Mesendoderm (in vitro differentiated cells): ENCODE measurements around the gene ASB4.

ENCODE experiments used
- DNase-seq: peaks from one replicate; pipeline ENCODE4 v3.0.0; 2013
- H2AK5ac ChIP-seq: 2 replicates; pipeline ENCODE4 v1.6.1; 2013; ENCODE audit warnings: low read length, inconsistent platforms
- H2BK120ac ChIP-seq: 2 replicates; pipeline ENCODE4 v1.6.1; 2013; ENCODE audit warnings: low read depth, mild to moderate bottlenecking, low read length, moderate library complexity, mixed read lengths
- H2BK15ac ChIP-seq: replicated peaks from 2 replicates; pipeline ENCODE4 v1.6.1; 2013; ENCODE audit warnings: low read depth, mild to moderate bottlenecking, moderate library complexity
- H2BK5ac ChIP-seq: 2 replicates; pipeline ENCODE4 v1.6.1; 2013; ENCODE audit warnings: low read length, inconsistent platforms
- H3K18ac ChIP-seq: 2 replicates; pipeline ENCODE4 v1.6.1; 2013; ENCODE audit warnings: mild to moderate bottlenecking, low read length, mixed read lengths
- H3K23ac ChIP-seq: one replicate; pipeline ENCODE4 v1.6.1; 2013; ENCODE audit warnings: low read length
- H3K27ac ChIP-seq: 2 replicates; pipeline ENCODE4 v1.5.1; 2013; ENCODE audit warnings: low read depth, mild to moderate bottlenecking, inconsistent platforms, low read length, moderate library complexity
- H3K27me3 ChIP-seq: 2 replicates; pipeline ENCODE4 v1.6.1; 2013; ENCODE audit warnings: low read length, control low read depth, mild to moderate bottlenecking, inconsistent platforms; ENCODE audit not compliant: insufficient read depth, poor library complexity
- H3K36me3 ChIP-seq: 2 replicates; pipeline ENCODE4 v1.6.1; 2013; ENCODE audit warnings: low read length, inconsistent platforms; ENCODE audit not compliant: control insufficient read depth, insufficient read depth
- H3K4ac ChIP-seq: one replicate; pipeline ENCODE4 v1.6.1; 2013; ENCODE audit warnings: low read depth, mild to moderate bottlenecking, low read length, moderate library complexity
- H3K4me1 ChIP-seq: 2 replicates; pipeline ENCODE4 v1.6.1; 2013; ENCODE audit warnings: low read depth, low read length, inconsistent platforms; ENCODE audit not compliant: control insufficient read depth
- H3K4me2 ChIP-seq: 2 replicates; pipeline ENCODE4 v1.6.1; 2013; ENCODE audit warnings: low read length
- H3K4me3 ChIP-seq: 2 replicates; pipeline ENCODE4 v1.5.1; 2013; ENCODE audit warnings: mild to moderate bottlenecking, low read length
- H3K56ac ChIP-seq: one replicate; pipeline ENCODE4 v1.6.1; 2013; ENCODE audit warnings: low read length
- H3K79me1 ChIP-seq: 2 replicates; pipeline ENCODE4 v1.6.1; 2013; ENCODE audit warnings: low read length, inconsistent platforms
- H3K79me2 ChIP-seq: 2 replicates; pipeline ENCODE4 v1.6.1; 2013; ENCODE audit warnings: mild to moderate bottlenecking, low read length; ENCODE audit not compliant: control insufficient read depth, insufficient read depth
- H3K9ac ChIP-seq: 2 replicates; pipeline ENCODE4 v1.6.1; 2013; ENCODE audit warnings: low read length, inconsistent platforms
- H4K5ac ChIP-seq: one replicate; pipeline ENCODE4 v1.6.1; 2013; ENCODE audit warnings: low read length
- H4K8ac ChIP-seq: one replicate; pipeline ENCODE4 v1.6.1; 2013; ENCODE audit warnings: low read depth, mild to moderate bottlenecking, control low read depth, low read length, moderate library complexity
- WGBS: extraction: QIAGEN DNeasy Blood & Tissue Kit; methylation state at CpG from one replicate; pipeline ENCODE4 v1.1.7; 2013; ENCODE audit warnings: low lambda C conversion rate, missing lambda C conversion rate; ENCODE audit not compliant: insufficient coverage; ENCODE audit errors: extremely low coverage; 5-methylcytosine and 5-hydroxymethylcytosine counted together

The ASB4 gene

GRCh38 chr7:95531605-95532219 lies 46.0 kb downstream of the ASB4 start:
- Histone ChIP-seq H3K27ac (no peak overlapping the region), H3K36me3 (no peaks in the 10 kb centered on the region), H2BK15ac (no peak overlapping the region), H3K79me1 (no peaks in the 10 kb centered on the region), H4K8ac (no peak overlapping the region), H3K4me1 (no peaks in the 10 kb centered on the region), H3K56ac (no peak overlapping the region), H2BK5ac (no peak overlapping the region), H4K5ac (no peak overlapping the region), H3K23ac (no peak overlapping the region), H3K4me2 (no peak overlapping the region), H3K9ac (no peak overlapping the region), H2AK5ac (no peak overlapping the region), H3K79me2 (no peaks in the 10 kb centered on the region), H3K4ac (no peak overlapping the region), H3K27me3 (no peaks in the 10 kb centered on the region), H3K18ac (no peak overlapping the region), H2BK120ac (no peak overlapping the region), H3K4me3 (no peak overlapping the region)
- no CpG with 5 or more reads among the region's 3 CpGs for WGBS
- DNase-seq = no peak

DNA sequence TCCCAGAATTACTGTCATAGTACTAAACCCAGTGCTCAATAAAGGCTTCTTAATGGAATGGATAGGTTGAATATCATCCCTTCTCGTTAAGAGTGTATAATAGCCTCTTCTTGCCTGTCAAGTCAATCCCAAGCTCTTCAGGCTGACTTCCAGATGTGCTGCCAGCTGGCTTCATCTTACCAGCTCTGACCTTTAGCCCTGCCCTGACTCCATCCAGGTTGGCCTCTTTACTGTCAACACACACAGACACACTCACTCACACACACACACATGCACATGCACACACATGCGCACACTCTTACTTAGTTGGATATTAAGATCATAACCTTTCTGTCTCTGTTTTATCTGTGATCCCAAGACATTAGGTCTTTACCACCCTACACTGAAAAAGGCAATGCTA lies 49.1 kb downstream of the ASB4 start:
- Histone ChIP-seq H4K8ac (no peak overlapping the region), H3K79me2 (no peaks in the 10 kb centered on the region), H3K4ac (no peak overlapping the region), H3K27ac (no peak overlapping the region), H2BK15ac (no peak overlapping the region), H3K23ac (no peak overlapping the region), H2BK120ac (no peak overlapping the region), H4K5ac (no peak overlapping the region), H2BK5ac (no peak overlapping the region), H3K4me1 (no peaks in the 10 kb centered on the region), H3K4me3 (no peak overlapping the region), H3K27me3 (no peaks in the 10 kb centered on the region), H3K18ac (no peak overlapping the region), H2AK5ac (no peak overlapping the region), H3K4me2 (no peak overlapping the region), H3K56ac (no peak overlapping the region), H3K9ac (no peak overlapping the region), H3K79me1 (no peaks in the 10 kb centered on the region), H3K36me3 (no peaks in the 10 kb centered on the region)
- no CpG with 5 or more reads among the region's 2 CpGs for whole genome bisulfite sequencing
- DNase-seq = no peak

GRCh38 chr7:95535662-95536061 lies 49.9 kb downstream of the ASB4 start:
- Histone ChIP-seq H3K79me1 (no peaks in the 10 kb centered on the region), H2BK120ac (no peak overlapping the region), H3K36me3 (no peaks in the 10 kb centered on the region), H3K27me3 (no peaks in the 10 kb centered on the region), H3K18ac (no peak overlapping the region), H4K5ac (no peak overlapping the region), H3K79me2 (no peaks in the 10 kb centered on the region), H3K27ac (no peak overlapping the region), H3K4me3 (no peak overlapping the region), H3K4ac (no peak overlapping the region), H3K4me2 (no peak overlapping the region), H3K9ac (no peak overlapping the region), H3K56ac (no peak overlapping the region), H2BK5ac (no peak overlapping the region), H3K23ac (no peak overlapping the region), H2AK5ac (no peak overlapping the region), H4K8ac (no peak overlapping the region), H3K4me1 (no peaks in the 10 kb centered on the region), H2BK15ac (no peak overlapping the region)
- DNase-seq = no peak
- WGBS = no CpG with 5 or more reads among the region's 1 CpG

- Histone ChIP-seq H4K8ac (no peak overlapping the region), H4K5ac (no peak overlapping the region), H3K18ac (no peak overlapping the region), H2AK5ac (no peak overlapping the region), H3K56ac (no peak overlapping the region), H3K79me1 (no peaks in the 10 kb centered on the region), H2BK120ac (no peak overlapping the region), H2BK15ac (no peak overlapping the region), H3K27ac (no peak overlapping the region), H3K4me3 (no peak overlapping the region), H3K23ac (no peak overlapping the region), H3K79me2 (no peaks in the 10 kb centered on the region), H3K27me3 (no peaks in the 10 kb centered on the region), H3K4ac (no peak overlapping the region), H2BK5ac (no peak overlapping the region), H3K4me2 (no peak overlapping the region), H3K9ac (no peak overlapping the region), H3K4me1 (no peaks in the 10 kb centered on the region), H3K36me3 (no peaks in the 10 kb centered on the region)
- WGBS = no CpG with 5 or more reads among the region's 2 CpGs
- no peak for DNase-seq
These were observed 51.0 kb downstream of the ASB4 start for GRCh38 chr7:95536656-95537311.

DNA sequence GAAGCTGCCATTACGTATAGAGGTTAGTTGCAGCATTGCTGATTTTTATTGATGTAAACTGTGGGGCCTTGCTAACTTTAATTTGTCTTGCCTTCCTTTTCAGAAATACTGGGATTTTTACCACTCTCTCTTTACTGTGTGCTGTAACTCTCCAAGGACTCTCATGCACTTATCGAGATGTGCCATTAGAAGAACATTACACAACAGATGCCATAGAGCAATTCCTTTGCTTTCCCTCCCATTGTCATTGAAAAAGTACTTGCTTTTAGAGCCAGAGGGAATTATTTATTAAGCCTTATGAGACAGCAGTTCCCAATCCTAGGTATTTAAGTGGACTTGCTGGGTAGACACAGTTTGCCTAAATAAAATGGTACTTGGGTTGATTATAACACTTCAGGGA lies 51.7 kb downstream of the ASB4 start:
- no peak overlapping the region for H2BK5ac ChIP-seq
- H3K4me1 ChIP-seq = no peaks in the 10 kb centered on the region
- whole genome bisulfite sequencing = no CpG with 5 or more reads among the region's 2 CpGs
- H3K4ac ChIP-seq = no peak overlapping the region
- no peaks in the 10 kb centered on the region for H3K79me2 ChIP-seq
- H3K4me2 ChIP-seq = no peak overlapping the region
- no peaks in the 10 kb centered on the region for H3K79me1 ChIP-seq
- no peak overlapping the region for H2BK15ac ChIP-seq
- H3K4me3 ChIP-seq = no peak overlapping the region
- H3K23ac ChIP-seq = no peak overlapping the region
- no peak overlapping the region for H4K5ac ChIP-seq
- no peak overlapping the region for H3K27ac ChIP-seq
- no peak overlapping the region for H3K18ac ChIP-seq
- H4K8ac ChIP-seq = no peak overlapping the region
- no peaks in the 10 kb centered on the region for H3K36me3 ChIP-seq
- no peak for DNase-seq
- no peak overlapping the region for H2BK120ac ChIP-seq
- no peak overlapping the region for H3K56ac ChIP-seq
- no peak overlapping the region for H2AK5ac ChIP-seq
- no peak overlapping the region for H3K9ac ChIP-seq
- H3K27me3 ChIP-seq = no peaks in the 10 kb centered on the region

- Histone ChIP-seq H3K4me3 (no peak overlapping the region), H2BK15ac (no peak overlapping the region), H3K36me3 (no peaks in the 10 kb centered on the region), H3K4me1 (no peaks in the 10 kb centered on the region), H3K9ac (no peak overlapping the region), H4K8ac (no peak overlapping the region), H3K23ac (no peak overlapping the region), H3K27me3 (no peaks in the 10 kb centered on the region), H2BK5ac (no peak overlapping the region), H2BK120ac (no peak overlapping the region), H3K79me1 (no peaks in the 10 kb centered on the region), H3K27ac (no peak overlapping the region), H4K5ac (no peak overlapping the region), H3K56ac (no peak overlapping the region), H3K79me2 (no peaks in the 10 kb centered on the region), H3K4ac (no peak overlapping the region), H3K18ac (no peak overlapping the region), H2AK5ac (no peak overlapping the region), H3K4me2 (no peak overlapping the region)
- no peak for DNase-seq
These were observed 53.7 kb downstream of the ASB4 start for GRCh38 chr7:95539426-95539825.
